ENCODE data around the gene ZNF630. TPM values are rescaled to one million over a fixed set of nuclear protein-coding genes. Genes with fewer than 3 reads are reported as not detected.
"Not testable (repeated sequence)": the region's sequence is repeated elsewhere in the genome, so short reads cannot be mapped to it uniquely, and the experiment has no call there.

The ZNF630 gene
- polyA plus RNA-seq, 1 donor (not counting 4 experiments of a cell fraction or from before 2014, with no cell fraction given), result 0.55 TPM

- dilution Hi-C loops (cut with MboI; ENCODE audit: extremely low pct_ligation_motif_present, low sequenced_read_pairs), result no loop called here
- Histone ChIP-seq H3K27me3 (ENCODE audit: control insufficient read depth, extremely low read depth, insufficient read depth, low read length) (no peaks in the 10 kb centered on the region), H3K4me2 (ENCODE audit: control insufficient read depth, extremely low read depth, insufficient read depth, low read depth, low read length) (no peak overlapping the region), H3K27ac (ENCODE audit: control insufficient read depth, insufficient read depth, low read length) (no peak overlapping the region), H3K79me2 (ENCODE audit: control insufficient read depth, insufficient read depth, low read length) (no peaks in the 10 kb centered on the region), H3K9me3 (ENCODE audit: control insufficient read depth, low read depth, low read length) (no peaks in the 10 kb centered on the region), H4K20me1 (ENCODE audit: control insufficient read depth, extremely low read depth, insufficient read depth, low read length) (no peaks in the 10 kb centered on the region), H3K4me3 (ENCODE audit: control insufficient read depth in 2 of 3, extremely low read depth in 1 of 3, insufficient read depth in 2 of 3, low read depth in 1 of 3, low read length in 3 of 3) (no peak overlapping the region), H3K9ac (ENCODE audit: control insufficient read depth, extremely low read depth, insufficient read depth, low read length) (no peak overlapping the region), H2AFZ (ENCODE audit: control insufficient read depth, low read length) (no peak overlapping the region), H3K9me1 (ENCODE audit: control insufficient read depth, extremely low read depth, insufficient read depth, low read length) (no peaks in the 10 kb centered on the region), H3K4me1 (ENCODE audit: control insufficient read depth, extremely low read depth, insufficient read depth, low read length) (no peaks in the 10 kb centered on the region), H3K36me3 (ENCODE audit: control insufficient read depth in 2 of 2, extremely low read depth in 1 of 2, insufficient read depth in 2 of 2, low read length in 2 of 2) (no peaks in the 10 kb centered on the region)
- FAIRE-seq (no peak), DNase-seq (ENCODE audit: low read depth, low spot score) (no peak)
- TF ChIP-seq CTCF (optimal IDR thresholded peaks at IDR 0.05 in 1 of 3, IDR thresholded peaks at IDR 0.05 in 1 of 3, conservative IDR thresholded peaks at IDR 0.05 in 1 of 3; ENCODE audit: extremely low read depth in 1 of 3, insufficient read depth in 2 of 3, low read length in 3 of 3) (no peak), EZH2 (IDR thresholded peaks at IDR 0.05; ENCODE audit: low read length) (no peak)
These were observed 31.5 kb upstream of the ZNF630 start for GRCh38 chrX:48102874-48103374.

- no peaks in the 10 kb centered on the region for H3K27me3 ChIP-seq (ENCODE audit: control insufficient read depth, extremely low read depth, insufficient read depth, low read length)
- DNase-seq (ENCODE audit: low read depth, low spot score) (no peak), FAIRE-seq (no peak)
- no peaks in the 10 kb centered on the region for H3K4me1 ChIP-seq (ENCODE audit: control insufficient read depth, extremely low read depth, insufficient read depth, low read length)
- H3K4me2 ChIP-seq (ENCODE audit: control insufficient read depth, extremely low read depth, insufficient read depth, low read depth, low read length), result no peak overlapping the region
- TF ChIP-seq CTCF (optimal IDR thresholded peaks at IDR 0.05 in 1 of 3, IDR thresholded peaks at IDR 0.05 in 1 of 3, conservative IDR thresholded peaks at IDR 0.05 in 1 of 3; ENCODE audit: extremely low read depth in 1 of 3, insufficient read depth in 2 of 3, low read length in 3 of 3), result no peak
- TF ChIP-seq EZH2 (IDR thresholded peaks at IDR 0.05; ENCODE audit: low read length), result no peak
- no peaks in the 10 kb centered on the region for H3K79me2 ChIP-seq (ENCODE audit: control insufficient read depth, insufficient read depth, low read length)
- no peak overlapping the region for H3K9ac ChIP-seq (ENCODE audit: control insufficient read depth, extremely low read depth, insufficient read depth, low read length)
- no peak overlapping the region for H3K27ac ChIP-seq (ENCODE audit: control insufficient read depth, insufficient read depth, low read length)
- H3K9me3 ChIP-seq (ENCODE audit: control insufficient read depth, low read depth, low read length), result no peaks in the 10 kb centered on the region
- no peaks in the 10 kb centered on the region for H3K36me3 ChIP-seq (ENCODE audit: control insufficient read depth in 2 of 2, extremely low read depth in 1 of 2, insufficient read depth in 2 of 2, low read length in 2 of 2)
- no peaks in the 10 kb centered on the region for H4K20me1 ChIP-seq (ENCODE audit: control insufficient read depth, extremely low read depth, insufficient read depth, low read length)
- H2AFZ ChIP-seq (ENCODE audit: control insufficient read depth, low read length), result no peak overlapping the region
- no peak overlapping the region for H3K4me3 ChIP-seq (ENCODE audit: control insufficient read depth in 2 of 3, extremely low read depth in 1 of 3, insufficient read depth in 2 of 3, low read depth in 1 of 3, low read length in 3 of 3)
- no peaks in the 10 kb centered on the region for H3K9me1 ChIP-seq (ENCODE audit: control insufficient read depth, extremely low read depth, insufficient read depth, low read length)
- dilution Hi-C loops (cut with MboI; ENCODE audit: extremely low pct_ligation_motif_present, low sequenced_read_pairs), result no loop called here
These were observed 30.0 kb upstream of the ZNF630 start for GRCh38 chrX:48101443-48101842.

- H3K79me2 ChIP-seq (ENCODE audit: control insufficient read depth, insufficient read depth, low read length); dilution Hi-C loops (cut with MboI; ENCODE audit: extremely low pct_ligation_motif_present, low sequenced_read_pairs); H3K27ac ChIP-seq (ENCODE audit: control insufficient read depth, insufficient read depth, low read length); H3K4me2 ChIP-seq (ENCODE audit: control insufficient read depth, extremely low read depth, insufficient read depth, low read depth, low read length); H3K9me1 ChIP-seq (ENCODE audit: control insufficient read depth, extremely low read depth, insufficient read depth, low read length); DNase-seq (ENCODE audit: low read depth, low spot score); FAIRE-seq; H3K4me1 ChIP-seq (ENCODE audit: control insufficient read depth, extremely low read depth, insufficient read depth, low read length); H2AFZ ChIP-seq (ENCODE audit: control insufficient read depth, low read length); H4K20me1 ChIP-seq (ENCODE audit: control insufficient read depth, extremely low read depth, insufficient read depth, low read length); H3K27me3 ChIP-seq (ENCODE audit: control insufficient read depth, extremely low read depth, insufficient read depth, low read length); H3K9ac ChIP-seq (ENCODE audit: control insufficient read depth, extremely low read depth, insufficient read depth, low read length); H3K9me3 ChIP-seq (ENCODE audit: control insufficient read depth, low read depth, low read length); H3K4me3 ChIP-seq (ENCODE audit: control insufficient read depth in 2 of 3, extremely low read depth in 1 of 3, insufficient read depth in 2 of 3, low read depth in 1 of 3, low read length in 3 of 3); H3K36me3 ChIP-seq (ENCODE audit: control insufficient read depth in 2 of 2, extremely low read depth in 1 of 2, insufficient read depth in 2 of 2, low read length in 2 of 2): not testable (repeated sequence)
These were observed 21.1 kb upstream of the ZNF630 start for GRCh38 chrX:48092558-48092957.
